ENCODE results near the gene ST6GALNAC4. TPM values are rescaled to one million over a fixed set of nuclear protein-coding genes. Genes with fewer than 3 reads are reported as not detected.

The ST6GALNAC4 gene
- total RNA-seq: 10 to 100 TPM; 35.8 to 49.9 TPM
- long read RNA-seq, transcript ST6GALNAC4-202 (5 exons, 1,013 nt): minor isoform, 5 of 32 reads
- long read RNA-seq, transcript ST6GALNAC4-201 (6 exons, 1,691 nt): major isoform, 21 of 32 reads
- long read RNA-seq, partial matches to known transcripts: 1 of 32 reads
- long read RNA-seq, other reads (novel, unspliced or antisense): 5 of 32 reads

DNA sequence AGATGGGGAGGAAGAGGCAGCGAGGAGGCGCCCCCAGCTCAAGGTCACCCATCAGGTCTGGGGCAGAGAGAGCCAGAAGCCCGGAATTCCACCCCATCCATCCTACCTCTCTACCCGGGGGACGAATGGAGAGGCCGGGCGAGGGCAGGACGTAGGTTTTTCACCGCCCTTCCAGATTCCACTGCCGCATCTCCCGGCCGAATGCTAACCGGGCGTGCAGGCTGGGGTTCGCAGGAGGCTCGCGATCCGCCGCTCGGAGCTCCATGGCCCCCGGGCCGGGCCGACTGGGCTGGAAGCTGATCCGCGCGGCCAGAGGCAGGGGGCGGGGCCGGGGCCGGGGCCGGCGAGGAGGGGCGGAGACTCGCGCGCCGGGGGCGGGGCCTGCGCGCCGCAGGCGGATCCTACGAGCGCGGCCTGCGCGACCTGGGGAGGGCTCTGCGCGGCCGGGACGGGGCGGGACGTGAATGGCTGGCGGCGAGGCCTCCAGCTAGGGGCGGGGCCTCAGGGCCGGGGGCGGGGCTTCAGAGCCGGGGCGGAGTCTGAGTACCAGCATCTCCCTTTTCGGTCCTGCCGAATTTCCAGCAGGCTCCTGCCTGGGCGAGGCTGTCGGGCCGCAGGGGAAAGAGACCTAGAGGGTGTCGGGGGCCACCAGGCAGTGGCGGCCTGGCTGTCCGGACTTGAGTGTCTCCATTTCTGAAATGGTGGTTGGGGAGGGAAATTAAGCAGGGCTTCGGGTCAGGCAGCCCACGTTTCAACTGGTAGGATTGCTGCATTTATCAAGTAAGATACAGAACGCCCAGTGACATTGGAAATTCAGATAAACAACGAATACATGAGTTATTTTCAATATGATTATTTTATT is at the start of gene ST6GALNAC4:
ST6GALNAC4 (minus strand) TSS at position 322 of the 862 bp plus-strand sequence. CDS start 622 bp downstream, outside the sequence.
- DNase-seq: peak; percentile 94
- intact Hi-C loops (cut with DNase I): loop anchor here in 1 of 2 donors (5.0 kb wide), 2 partner anchors 40 to 180 kb away; partner anchors contain the start of genes AK1 and TOR2A
- ATAC-seq: peak; percentile 94

GRCh38 chr9:127965953-127966352 is 49.1 kb upstream of the ST6GALNAC4 start:
- peak; percentile 4 to 17 for ATAC-seq
- DNase-seq: no peak

DNA sequence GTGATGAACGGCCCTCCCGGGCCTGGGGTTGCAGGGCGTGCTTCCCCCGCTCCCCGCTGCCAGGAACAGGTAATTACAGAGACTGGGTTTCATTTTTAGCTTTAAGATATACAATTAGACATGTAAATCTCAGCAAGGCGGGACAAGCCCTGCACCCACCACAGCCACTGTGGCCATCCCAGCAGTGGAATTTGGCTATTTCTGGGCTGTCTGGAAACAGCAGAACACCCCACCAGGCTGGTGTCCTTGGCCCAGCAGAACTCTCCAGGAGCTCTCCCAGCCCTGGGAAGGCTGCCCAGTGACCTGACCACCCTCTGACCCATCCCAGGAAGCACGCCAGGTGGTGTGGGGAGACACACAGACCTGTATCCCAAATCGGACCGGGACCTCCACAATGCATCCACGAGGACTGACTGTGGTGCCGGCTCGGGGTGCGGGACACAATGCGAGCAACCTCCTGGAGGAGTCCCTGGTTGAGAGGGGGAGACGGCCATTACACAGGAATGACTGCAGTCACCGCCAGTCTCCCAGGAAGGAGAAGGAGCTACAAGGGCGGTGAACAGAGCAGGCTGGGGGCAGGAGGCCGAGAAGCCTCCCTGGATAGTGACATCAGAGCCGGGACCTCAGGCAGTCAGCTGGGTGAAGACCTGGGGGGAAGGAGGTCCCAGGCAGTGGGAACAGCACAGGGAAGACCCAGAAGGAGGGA is 46.7 kb upstream of the ST6GALNAC4 start:
- no peak for DNase-seq

More at GRCh38 chr9:127965953-127966352, 49.1 kb upstream of the ST6GALNAC4 start:
- intact Hi-C loops (cut with DNase I): no loop called here

DNA sequence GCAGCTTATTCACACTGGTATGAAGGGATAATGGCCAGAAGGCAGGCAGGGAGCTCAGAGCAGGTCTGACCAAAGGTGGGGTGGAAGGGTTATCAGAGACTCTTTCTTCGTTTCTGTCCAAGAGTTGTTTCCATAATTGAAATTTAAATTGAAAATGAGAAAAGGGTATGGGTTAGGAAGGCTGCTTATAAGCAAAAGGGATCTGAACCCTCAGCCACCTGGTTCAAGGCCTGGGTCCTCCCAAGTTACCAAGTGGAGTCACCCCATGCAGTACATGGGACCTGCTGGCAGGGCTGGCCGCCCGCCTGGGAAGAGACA is 46.2 kb upstream of the ST6GALNAC4 start:
- ATAC-seq (no peak), DNase-seq (no peak)
- intact Hi-C loops (cut with DNase I): no loop called here

More for the DNA sequence above, 46.7 kb upstream of the ST6GALNAC4 start:
- ATAC-seq: no peak
- intact Hi-C loops (cut with DNase I): no loop called here

- DNase-seq (no peak), ATAC-seq (no peak)
- intact Hi-C loops (cut with DNase I): no loop called here
Observed at GRCh38 chr9:127962278-127962677, 45.4 kb upstream of the ST6GALNAC4 start.

DNA sequence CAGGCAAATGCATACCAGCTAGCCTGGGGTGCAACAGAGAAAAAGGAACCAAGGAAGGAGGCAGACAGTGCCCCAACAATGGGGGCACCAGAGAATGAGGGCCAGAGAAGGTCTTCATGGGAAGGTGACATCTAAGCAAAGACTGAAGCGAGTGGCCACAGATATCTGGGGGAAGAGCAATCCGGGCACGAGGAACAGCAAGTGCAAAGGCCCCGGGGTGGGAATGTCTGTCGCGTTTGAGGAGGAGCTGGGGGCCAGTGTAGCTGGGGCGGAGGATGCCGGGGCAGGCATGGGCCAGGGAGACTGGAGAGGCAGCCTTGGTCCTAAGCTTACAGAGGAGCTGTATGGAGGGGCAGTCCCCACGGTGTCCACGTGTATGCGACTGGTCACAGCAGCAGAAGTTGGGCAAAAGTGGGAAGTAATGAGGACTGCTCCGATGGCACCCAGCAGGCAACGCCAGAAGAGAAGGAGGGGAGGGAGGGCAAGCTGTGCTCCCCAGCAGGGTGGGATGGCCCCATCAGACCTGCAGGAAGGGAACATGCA is 44.8 kb upstream of the ST6GALNAC4 start:
- intact Hi-C loops (cut with DNase I): no loop called here
- no peak for ATAC-seq
- no peak for DNase-seq

DNA sequence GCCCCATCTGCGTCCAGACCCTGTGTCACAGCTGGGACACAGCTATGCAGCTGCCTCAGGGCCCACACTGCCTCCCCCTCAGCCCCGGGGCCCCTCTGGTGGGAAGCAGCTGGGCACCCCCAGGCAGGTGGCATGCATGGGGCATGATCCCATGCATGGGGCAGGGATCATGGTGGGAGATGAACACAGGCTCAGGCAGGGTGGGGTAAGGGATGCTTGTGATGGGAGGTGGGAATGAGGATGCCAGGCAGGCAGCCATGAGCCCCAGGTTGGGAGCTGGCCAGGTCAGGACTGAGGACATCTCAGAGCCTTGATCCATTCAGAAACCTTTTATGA is 44.3 kb upstream of the ST6GALNAC4 start:
- intact Hi-C loops (cut with DNase I): no loop called here
- DNase-seq (no peak), ATAC-seq (no peak)

GRCh38 chr9:127960410-127961154 is 43.7 kb upstream of the ST6GALNAC4 start:
- intact Hi-C loops (cut with DNase I): no loop called here
- no peak for DNase-seq
- no peak for ATAC-seq

DNA sequence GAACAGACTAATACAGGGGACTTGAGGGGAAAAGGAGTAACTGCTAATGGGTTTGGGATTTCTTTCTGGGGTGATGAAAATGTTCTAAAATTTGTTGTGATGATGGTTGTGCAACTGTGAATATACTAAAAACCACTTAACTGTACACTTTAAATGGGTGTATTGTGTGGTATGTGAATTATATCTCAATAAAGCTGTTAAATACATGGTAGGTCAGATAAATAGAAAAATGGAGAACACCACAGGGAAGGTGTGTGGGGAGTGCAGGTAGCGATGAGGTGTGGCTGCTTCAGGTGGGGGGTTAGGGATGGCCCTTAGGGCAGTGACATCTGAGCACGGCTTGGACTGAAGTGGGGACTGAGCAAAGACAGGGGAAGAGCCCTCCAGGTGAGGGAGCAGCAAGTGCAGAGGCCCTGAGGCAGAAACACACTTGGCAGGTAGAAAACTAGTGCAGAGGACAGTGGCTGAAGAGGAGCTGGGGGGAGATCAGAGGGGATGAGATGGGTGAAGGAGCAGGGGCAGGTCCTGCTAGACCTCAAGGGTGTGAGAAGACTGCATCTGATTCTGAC is 43.1 kb upstream of the ST6GALNAC4 start:
- ATAC-seq (no peak), DNase-seq (no peak)
- intact Hi-C loops (cut with DNase I): no loop called here

- ATAC-seq (no peak), DNase-seq (no peak)
- intact Hi-C loops (cut with DNase I): no loop called here
Observed at GRCh38 chr9:127959398-127959797, 42.6 kb upstream of the ST6GALNAC4 start.

GRCh38 chr9:127958728-127959127 is 41.9 kb upstream of the ST6GALNAC4 start:
- no peak for ATAC-seq
- intact Hi-C loops (cut with DNase I): no loop called here

GRCh38 chr9:127955294-127956015 is 38.6 kb upstream of the ST6GALNAC4 start:
- DNase-seq (no peak), ATAC-seq (peak; percentile 74 to 86)
- intact Hi-C loops (cut with DNase I): no loop called here

More at GRCh38 chr9:127958728-127959127, 41.9 kb upstream of the ST6GALNAC4 start:
- DNase-seq: no peak

GRCh38 chr9:127954831-127955293 is 38.0 kb upstream of the ST6GALNAC4 start:
- DNase-seq: no peak

DNA sequence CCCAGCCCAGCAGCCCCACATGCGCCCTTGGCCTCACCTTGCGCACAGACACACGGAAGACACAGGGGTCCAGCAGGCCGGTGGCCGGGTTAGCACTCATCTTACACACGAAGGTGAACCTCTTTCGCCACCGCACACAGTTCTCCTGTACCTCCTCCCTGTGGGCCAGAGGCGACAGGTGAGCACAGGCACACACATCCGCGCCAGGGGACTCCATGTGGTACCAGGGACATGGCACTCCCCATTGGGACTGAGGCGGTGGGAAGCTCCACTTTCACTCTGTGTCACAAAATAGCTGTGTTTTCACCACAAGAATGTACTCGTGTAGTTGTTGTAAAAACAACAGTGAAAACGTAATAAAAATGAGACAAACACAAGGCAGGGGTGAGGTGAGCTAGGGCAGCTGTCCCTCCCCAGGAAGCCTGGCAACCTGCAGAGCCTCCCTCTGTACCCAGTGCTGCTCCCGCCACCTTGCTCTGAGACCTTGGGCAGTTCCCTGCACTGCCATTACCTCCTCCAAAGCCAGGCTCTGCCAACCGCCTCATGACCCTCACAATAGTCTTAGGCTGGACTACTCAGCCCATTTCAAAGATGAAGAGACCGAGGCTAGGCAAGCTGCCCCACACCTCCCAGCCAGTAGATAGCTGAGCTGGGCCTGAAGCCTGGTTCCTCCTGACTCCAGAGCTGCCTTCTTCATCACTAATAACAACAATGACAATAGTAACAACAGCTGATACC is 37.1 kb upstream of the ST6GALNAC4 start:
- intact Hi-C loops (cut with DNase I): no loop called here
- DNase-seq (no peak), ATAC-seq (no peak)

More at GRCh38 chr9:127954831-127955293, 38.0 kb upstream of the ST6GALNAC4 start:
- intact Hi-C loops (cut with DNase I): no loop called here
- ATAC-seq: peak; percentile 13 to 23

DNA sequence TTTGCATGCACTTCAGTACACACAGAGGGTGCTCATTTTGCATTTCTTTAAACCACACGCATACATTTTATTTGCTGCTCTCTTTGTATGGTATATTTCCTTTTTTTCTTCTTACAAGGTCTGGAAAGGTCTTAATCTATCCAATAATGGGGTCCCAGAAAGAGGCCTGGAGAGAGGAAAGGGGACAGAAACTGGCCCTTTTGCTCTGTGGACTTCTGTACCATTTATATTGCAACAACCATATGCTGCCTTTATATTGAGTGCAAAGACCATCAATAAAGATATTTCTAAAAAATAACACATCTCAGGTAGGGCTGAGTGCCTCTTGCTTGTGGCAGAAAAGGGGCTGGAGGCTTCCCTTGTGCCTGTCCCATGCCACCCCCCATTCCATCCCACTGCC is 36.3 kb upstream of the ST6GALNAC4 start:
- intact Hi-C loops (cut with DNase I): no loop called here
- no peak for ATAC-seq
- no peak for DNase-seq

- ATAC-seq (peak; percentile 25 to 45), DNase-seq (no peak)
- intact Hi-C loops (cut with DNase I): no loop called here
Observed at GRCh38 chr9:127950513-127951289, 33.9 kb upstream of the ST6GALNAC4 start.
